Measurements from ENCODE around the gene BLOC1S5. TPM values are rescaled to one million over a fixed set of nuclear protein-coding genes. Genes with fewer than 3 reads are reported as not detected.

The BLOC1S5 gene
- total and polyA plus RNA-seq, 2 of the 8 experiments (the other 6 are each of a cell fraction or from before 2014, with no cell fraction given), result 3.4 to 17.2 TPM

GRCh38 chr6:8025191-8025590 is 39.0 kb downstream of the BLOC1S5 start:
- no peak overlapping the region for H2BK12ac ChIP-seq (ENCODE audit: low read depth, low read length)
- no peaks in the 10 kb centered on the region; a peak in 1 of 8 replicates for H3K36me3 ChIP-seq (ENCODE audit: control insufficient read depth in 2 of 4, insufficient read depth in 4 of 4, low read length in 3 of 4)
- H3K27me3 ChIP-seq (replicated peaks in 1 of 4; ENCODE audit: control insufficient read depth in 3 of 4, extremely low read depth in 1 of 4, insufficient read depth in 3 of 4, low read length in 3 of 4), result no peaks in the 10 kb centered on the region
- H2BK15ac ChIP-seq (ENCODE audit: low read length), result no peak overlapping the region
- no peak overlapping the region for H3K9ac ChIP-seq (replicated peaks in 1 of 4; ENCODE audit: extremely low read depth in 1 of 4, low read depth in 3 of 4, low read length in 3 of 4)
- peaks cover 0 to 10% of the 10 kb centered on the region in 2 experiments; a peak in 2 of 4 replicates for H3K79me2 ChIP-seq (ENCODE audit: control insufficient read depth in 1 of 2, insufficient read depth in 2 of 2, low read length in 2 of 2)
- no peak overlapping the region for H3K14ac ChIP-seq (ENCODE audit: insufficient read length)
- no peak for FAIRE-seq
- H3K23ac ChIP-seq (ENCODE audit: insufficient read length), result no peak overlapping the region
- no peak overlapping the region for H4K91ac ChIP-seq (replicated peaks; ENCODE audit: insufficient read length, low read length)
- TF ChIP-seq BRCA1 (IDR thresholded peaks at IDR 0.05; ENCODE audit: low read depth, low read length) (no peak), FOSL1 (IDR thresholded peaks at IDR 0.05; ENCODE audit: insufficient read depth, low read depth, low read length) (no peak), TAF7 (optimal IDR thresholded peaks at IDR 0.05; ENCODE audit: borderline replicate concordance, low read depth, low read length) (no peak)
- peaks cover 0 to 8% (median 3%) of the 10 kb centered on the region in 4 experiments; a peak in 3 of 7 replicates for H3K4me1 ChIP-seq (replicated peaks in 1 of 4; ENCODE audit: control insufficient read depth in 3 of 4, insufficient read depth in 4 of 4, low read length in 3 of 4)
- no peak overlapping the region for H3K27ac ChIP-seq (ENCODE audit: low read depth, low read length)
- POLR2A ChIA-PET (ENCODE audit: partially characterized antibody), result interaction anchor here (1.2 kb wide), 1 partner anchor 10 kb away, joined by 4 read pairs; no protein-coding TSS in a partner anchor
- H2BK20ac ChIP-seq (ENCODE audit: low read length), result no peak overlapping the region
- no peak overlapping the region for H2BK120ac ChIP-seq (replicated peaks; ENCODE audit: low read depth, low read length)
- WGBS, 2 experiments (ENCODE audit: extremely low coverage in 1 of 2, insufficient coverage in 1 of 2, insufficient read length in 1 of 2, insufficient replicate concordance in 2 of 2, low coverage in 1 of 2, low lambda C conversion rate in 2 of 2, missing lambda C conversion rate in 1 of 2), result 90% methylated on average over 4 of the region's 4 CpGs; no CpG with 5 or more reads in 1 of the 2 experiments
- H3K56ac ChIP-seq (replicated peaks; ENCODE audit: insufficient read length, low read depth, low read length), result no peak overlapping the region
- no peak overlapping the region for H2AFZ ChIP-seq (ENCODE audit: low read length)
- H4K5ac ChIP-seq (ENCODE audit: insufficient read length, low read depth, low read length), result no peak overlapping the region
- no peaks in the 10 kb centered on the region for H3K23me2 ChIP-seq (ENCODE audit: low read depth, low read length)
- H3K4me2 ChIP-seq (ENCODE audit: insufficient read depth in 1 of 2, low read depth in 2 of 2, low read length in 2 of 2), result no peak overlapping the region
- DNase-seq (ENCODE audit: low read depth in 1 of 2, low spot score in 2 of 2), result no peak
- H2AK5ac ChIP-seq (ENCODE audit: low read depth, low read length), result no peak overlapping the region
- H3K18ac ChIP-seq (ENCODE audit: extremely low read depth, low read length), result no peak overlapping the region
- no peaks in the 10 kb centered on the region for H3K9me3 ChIP-seq (ENCODE audit: insufficient read depth in 2 of 2, low read depth in 1 of 2, low read length in 1 of 2)
- no peak overlapping the region for H3K4me3 ChIP-seq (ENCODE audit: extremely low read depth in 1 of 4, insufficient read depth in 2 of 4, low read depth in 3 of 4, low read length in 4 of 4)
- peaks cover 2% of the 10 kb centered on the region; the same call in 1 of the 2 replicates for H3K79me1 ChIP-seq (ENCODE audit: low read depth, low read length)
- no peak overlapping the region for H4K8ac ChIP-seq (ENCODE audit: extremely low read depth, insufficient read depth, low read length)
- no peak overlapping the region for H2BK5ac ChIP-seq (ENCODE audit: low read depth, low read length)
- CTCF ChIA-PET (ENCODE audit: partially characterized antibody), result interaction anchor here (0.6 to 0.8 kb wide), 3 partner anchors 14 to 107 kb away, joined by 3 to 4 read pairs (median 3); no protein-coding TSS in a partner anchor
- H4K20me1 ChIP-seq (replicated peaks in 1 of 2; ENCODE audit: control insufficient read depth in 1 of 2, insufficient read depth in 2 of 2, low read length in 2 of 2), result peaks cover 0 to 2% of the 10 kb centered on the region in 2 experiments
- H3K4ac ChIP-seq (replicated peaks; ENCODE audit: insufficient read length, low read depth, low read length), result no peak overlapping the region
